GM12878 (cell line): ENCODE data around the gene GPR61. TPM values are rescaled to one million over a fixed set of nuclear protein-coding genes. Genes with fewer than 3 reads are reported as not detected.

Experiments used
- BCL3 ChIP-seq: IDR thresholded peaks from 2 replicates; pipeline ENCODE4 v1.6.1; 2011; ENCODE audit warnings: borderline replicate concordance, low read depth, mild to moderate bottlenecking, moderate library complexity, low read length; ENCODE audit not compliant: insufficient read depth, poor library complexity, severe bottlenecking
- DPF2 ChIP-seq: fragments of 450-650 bp; IDR thresholded peaks from 2 replicates; pipeline ENCODE4 v1.6.1; 2017; ENCODE audit warnings: mild to moderate bottlenecking
- GABPA ChIP-seq: IDR thresholded peaks from 2 replicates; pipeline ENCODE4 v1.6.1; 2014; ENCODE audit warnings: antibody characterized with exemption, low read depth, mild to moderate bottlenecking, inconsistent platforms
- HCFC1 ChIP-seq: fragments of 150-350 bp; IDR thresholded peaks from 2 replicates; pipeline ENCODE4 v1.6.1; 2014; ENCODE audit warnings: low read length
- IKZF2 ChIP-seq, 2 experiments: fragments of 450-650 bp; IDR thresholded peaks; 2 replicates each; pipeline ENCODE4 v1.6.1; 2017; ENCODE audit warnings: mild to moderate bottlenecking in 2 of 2, moderate library complexity in 2 of 2
- JUND ChIP-seq: IDR thresholded peaks from 2 replicates; pipeline ENCODE4 v1.6.1; 2012; ENCODE audit warnings: low read depth, mild to moderate bottlenecking, low read length, improper control_type of control experiment, moderate library complexity
- MAX ChIP-seq: IDR thresholded peaks from 2 replicates; pipeline ENCODE4 v1.6.1; 2012; ENCODE audit warnings: low read depth, low read length, improper control_type of control experiment
- MLLT1 ChIP-seq: fragments of 450-650 bp; IDR thresholded peaks from 2 replicates; pipeline ENCODE4 v1.6.1; 2016; ENCODE audit warnings: mild to moderate bottlenecking
- MXI1 ChIP-seq: fragments of 150-350 bp; IDR thresholded peaks from 2 replicates; pipeline ENCODE4 v1.6.1; 2011; ENCODE audit warnings: low read depth, mild to moderate bottlenecking, inconsistent platforms, low read length, improper control_type of control experiment
- NKRF ChIP-seq: fragments of 450-650 bp; conservative IDR thresholded peaks from 2 replicates; pipeline ENCODE4 v1.6.1; 2017; ENCODE audit warnings: mild to moderate bottlenecking, moderate library complexity
- RB1 ChIP-seq: fragments of 450-650 bp; formaldehyde crosslinking; IDR thresholded peaks from 2 replicates; pipeline ENCODE4 v1.6.1; 2017; ENCODE audit warnings: mild to moderate bottlenecking, borderline replicate concordance
- YBX1 ChIP-seq: fragments of 450-650 bp; IDR thresholded peaks from 2 replicates; pipeline ENCODE4 v1.6.1; 2016; ENCODE audit warnings: antibody characterized with exemption
- ZBTB4 ChIP-seq: fragments of 450-650 bp; formaldehyde crosslinking; IDR thresholded peaks from 2 replicates; pipeline ENCODE4 v1.4.0; 2022; ENCODE audit warnings: mild to moderate bottlenecking, moderate library complexity
- ZNF687 ChIP-seq: fragments of 450-650 bp; IDR thresholded peaks from 2 replicates; pipeline ENCODE4 v1.6.1; 2017; ENCODE audit warnings: mild to moderate bottlenecking, moderate library complexity
- polyA plus RNA-seq, 11 experiments: library from polyadenylated mRNA; depleted of rRNA in 4 of 11; unstranded in 6 of 11; stranded (reverse) in 5 of 11; fragments of >200 nt; fragmentation: Nextera tagmentation in 4 of 11; fragmentation: Illumina TruSeq in 1 of 11; extraction: Ambion mirVana in 4 of 11; extraction: Trizol in 1 of 11; gene quantifications; 1 replicate in 1 of 11; 2 replicates in 10 of 11; pipeline versions ENCODE4 v1.2.1 to v1.2.3, GENCODE V29; 2011 to 2016; ENCODE audit warnings: inconsistent platforms in 2 of 11, missing spikeins in 2 of 11, low read depth in 1 of 11
- total RNA-seq, 4 experiments: library from RNA; depleted of rRNA in 3 of 4; stranded (reverse); fragments of >200 nt in 3 of 4; fragmentation: Illumina TruSeq in 1 of 4; extraction: Trizol in 1 of 4; gene quantifications; 2 replicates each; pipeline versions ENCODE4 v1.2.1 to v1.2.3, GENCODE V29; 2013 to 2021

Gene GPR61
- total and polyA plus RNA-seq, 10 of the 15 experiments (the other 5 are each of a cell fraction or from before 2014, with no cell fraction given) = 0.19 to 1.1 (median 0.35) TPM; not detected in 2

GRCh38 chr1:109548321-109549267, 8.9 kb downstream of the GPR61 start, which contains the start of gene GNAI3 (continued):
- peak in 1 of 2 experiments; percentile 8; a peak in 1 of 4 replicates for TF ChIP-seq IKZF2 (IDR thresholded peaks at IDR 0.05)
- TF ChIP-seq DPF2 = no peak; the same call in 1 of the 2 replicates
- no peak for TF ChIP-seq BCL3
- TF ChIP-seq YBX1 = 0 out of 2 replicates have a peak, but pooled peaks have one; percentile 58
- TF ChIP-seq RB1 = peak; percentile 64; the same call in 1 of the 2 replicates
- peak; percentile 79; the same call in 1 of the 2 replicates for TF ChIP-seq MAX
- TF ChIP-seq NKRF = peak; percentile 68; the same call in 1 of the 2 replicates
- TF ChIP-seq MXI1 = peak; percentile 86
- TF ChIP-seq MLLT1 = peak; percentile 45; the same call in 1 of the 2 replicates
- TF ChIP-seq ZBTB4 (CRISPR knock-in tag) = no peak
- peak; percentile 93 for TF ChIP-seq GABPA
- TF ChIP-seq HCFC1 = peak; percentile 43
- 0 out of 2 replicates have a peak, but pooled peaks have one; percentile 39 for TF ChIP-seq JUND
- peak; percentile 64; the same call in 1 of the 2 replicates for TF ChIP-seq ZNF687
